ENCODE measurements around the gene ADAM15. TPM values are rescaled to one million over a fixed set of nuclear protein-coding genes. Genes with fewer than 3 reads are reported as not detected.
A peak's percentile ranks its signal among the peaks of the same experiment; 100 is the strongest.

The ADAM15 gene
- total and polyA plus RNA-seq, 2 of the 8 experiments (the other 6 are each of a cell fraction or from before 2014, with no cell fraction given): 32.9 to 37.6 TPM

DNA sequence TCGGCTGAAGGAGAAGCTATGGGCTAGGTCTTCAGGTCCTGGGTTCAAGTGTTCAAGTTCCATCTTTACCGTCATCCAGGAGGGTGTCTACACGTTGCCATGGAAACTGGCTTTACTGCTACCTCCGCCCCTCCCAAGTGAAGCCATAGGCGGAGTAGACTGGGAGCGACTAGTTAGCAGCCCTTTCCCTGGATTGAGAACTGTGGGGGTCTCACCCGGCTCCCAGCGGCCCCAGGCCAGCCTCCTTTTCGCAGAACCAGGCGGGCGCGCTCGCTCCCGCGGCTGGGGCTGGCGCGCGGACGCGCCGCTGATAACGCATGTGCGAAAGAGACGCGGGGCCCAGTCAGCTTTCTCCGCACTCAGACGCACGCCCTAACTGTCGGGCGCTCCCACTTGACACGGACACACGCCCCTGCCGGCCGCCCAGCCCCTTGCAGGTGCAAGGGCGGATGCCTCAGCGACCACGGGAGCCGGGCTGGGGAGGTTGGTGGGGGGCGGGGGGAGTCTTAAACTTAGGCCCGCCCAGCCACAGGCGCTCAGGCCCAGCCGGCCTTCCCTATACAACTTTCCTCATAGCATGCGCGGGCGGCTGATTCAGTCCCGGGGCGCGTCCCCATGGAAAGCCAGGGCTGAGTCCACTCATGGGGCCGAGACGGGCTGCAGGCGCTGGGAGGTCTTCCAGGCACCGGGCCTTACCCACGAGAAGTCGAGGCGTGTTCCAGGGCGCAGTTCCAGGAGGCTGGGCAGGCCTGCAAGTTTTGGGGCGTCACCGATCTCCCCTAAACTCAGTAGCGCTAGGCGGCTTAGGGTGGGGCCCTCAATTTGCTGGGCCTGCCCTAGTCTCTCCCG is 19.8 kb downstream of the ADAM15 start (continued):
- TF ChIP-seq HDAC2 (IDR thresholded peaks at IDR 0.05; ENCODE audit: borderline replicate concordance in 1 of 2, low read depth in 2 of 2, low read length in 2 of 2): peak in 1 of 2 experiments; percentile 32; a peak in 1 of 4 replicates
- no peak for TF ChIP-seq SIRT6 (IDR thresholded peaks at IDR 0.05; ENCODE audit: low read length)
- TF ChIP-seq TAF7 (optimal IDR thresholded peaks at IDR 0.05; ENCODE audit: borderline replicate concordance, low read depth, low read length): peak; percentile 41
- TF ChIP-seq FOSL1 (IDR thresholded peaks at IDR 0.05; ENCODE audit: insufficient read depth, low read depth, low read length): no peak
- peak in 1 of 2 experiments; percentile 6; a peak in 1 of 4 replicates for TF ChIP-seq RAD21 (IDR thresholded peaks at IDR 0.05 in 1 of 2, conservative IDR thresholded peaks at IDR 0.05 in 1 of 2; ENCODE audit: low read depth in 2 of 2, low read length in 2 of 2)
- peak; percentile 75 to 88; a peak in 1 of 4 replicates for TF ChIP-seq SIN3A (conservative IDR thresholded peaks at IDR 0.05 in 1 of 2, IDR thresholded peaks at IDR 0.05 in 1 of 2; ENCODE audit: low read depth in 1 of 2, low read length in 2 of 2)
- TF ChIP-seq GABPA (IDR thresholded peaks at IDR 0.05; ENCODE audit: borderline replicate concordance, insufficient read depth, low read length): peak; percentile 52; the same call in 1 of the 2 replicates
- TF ChIP-seq BACH1 (IDR thresholded peaks at IDR 0.05; ENCODE audit: low read length): peak; percentile 54
- TF ChIP-seq, protein P1, sequence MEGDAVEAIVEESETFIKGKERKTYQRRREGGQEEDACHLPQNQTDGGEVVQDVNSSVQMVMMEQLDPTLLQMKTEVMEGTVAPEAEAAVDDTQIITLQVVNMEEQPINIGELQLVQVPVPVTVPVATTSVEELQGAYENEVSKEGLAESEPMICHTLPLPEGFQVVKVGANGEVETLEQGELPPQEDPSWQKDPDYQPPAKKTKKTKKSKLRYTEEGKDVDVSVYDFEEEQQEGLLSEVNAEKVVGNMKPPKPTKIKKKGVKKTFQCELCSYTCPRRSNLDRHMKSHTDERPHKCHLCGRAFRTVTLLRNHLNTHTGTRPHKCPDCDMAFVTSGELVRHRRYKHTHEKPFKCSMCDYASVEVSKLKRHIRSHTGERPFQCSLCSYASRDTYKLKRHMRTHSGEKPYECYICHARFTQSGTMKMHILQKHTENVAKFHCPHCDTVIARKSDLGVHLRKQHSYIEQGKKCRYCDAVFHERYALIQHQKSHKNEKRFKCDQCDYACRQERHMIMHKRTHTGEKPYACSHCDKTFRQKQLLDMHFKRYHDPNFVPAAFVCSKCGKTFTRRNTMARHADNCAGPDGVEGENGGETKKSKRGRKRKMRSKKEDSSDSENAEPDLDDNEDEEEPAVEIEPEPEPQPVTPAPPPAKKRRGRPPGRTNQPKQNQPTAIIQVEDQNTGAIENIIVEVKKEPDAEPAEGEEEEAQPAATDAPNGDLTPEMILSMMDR (IDR thresholded peaks at IDR 0.05; ENCODE audit: control extremely low read depth in 1 of 3, insufficient read depth in 1 of 3, low read depth in 1 of 3, low read length in 3 of 3): peak in 2 of 3 experiments; percentile 54 to 67; a peak in 3 of 4 replicates
- TF ChIP-seq, protein P2, sequence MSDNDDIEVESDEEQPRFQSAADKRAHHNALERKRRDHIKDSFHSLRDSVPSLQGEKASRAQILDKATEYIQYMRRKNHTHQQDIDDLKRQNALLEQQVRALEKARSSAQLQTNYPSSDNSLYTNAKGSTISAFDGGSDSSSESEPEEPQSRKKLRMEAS (IDR thresholded peaks at IDR 0.05): peak; percentile 74
- TF ChIP-seq, protein P3, sequence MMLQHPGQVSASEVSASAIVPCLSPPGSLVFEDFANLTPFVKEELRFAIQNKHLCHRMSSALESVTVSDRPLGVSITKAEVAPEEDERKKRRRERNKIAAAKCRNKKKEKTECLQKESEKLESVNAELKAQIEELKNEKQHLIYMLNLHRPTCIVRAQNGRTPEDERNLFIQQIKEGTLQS (IDR thresholded peaks at IDR 0.05; ENCODE audit: insufficient read depth, low read depth, low read length): 0 out of 2 replicates have a peak, but pooled peaks have one; percentile 6
- peak; percentile 39; the same call in 1 of the 2 replicates for TF ChIP-seq TEAD4 (IDR thresholded peaks at IDR 0.05; ENCODE audit: low read depth, low read length)

Data from H1 (cell line).